ENCODE measurements around the gene NOD1.

The NOD1 gene

DNA sequence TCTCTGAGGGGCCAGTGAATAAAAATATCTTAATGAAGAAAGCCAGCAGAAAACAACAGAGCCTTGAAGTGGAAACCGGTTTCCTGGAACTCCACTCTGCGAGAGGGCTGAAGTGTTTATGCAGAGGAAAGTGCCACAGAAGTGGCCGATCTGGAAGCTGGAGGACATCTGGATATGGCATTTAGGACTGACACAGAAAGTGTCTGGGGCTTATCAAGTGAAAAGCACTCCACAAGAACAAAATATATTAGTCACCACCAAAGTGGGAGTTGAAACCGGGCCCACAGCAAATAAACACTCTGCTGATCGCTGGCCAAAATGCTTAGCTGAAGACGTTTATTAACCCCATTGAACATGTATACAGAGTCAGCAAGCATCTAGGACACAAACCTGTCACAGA lies 7.8 kb downstream of the NOD1 start:
- no peak for DNase-seq (ENCODE audit: low read depth)

DNA sequence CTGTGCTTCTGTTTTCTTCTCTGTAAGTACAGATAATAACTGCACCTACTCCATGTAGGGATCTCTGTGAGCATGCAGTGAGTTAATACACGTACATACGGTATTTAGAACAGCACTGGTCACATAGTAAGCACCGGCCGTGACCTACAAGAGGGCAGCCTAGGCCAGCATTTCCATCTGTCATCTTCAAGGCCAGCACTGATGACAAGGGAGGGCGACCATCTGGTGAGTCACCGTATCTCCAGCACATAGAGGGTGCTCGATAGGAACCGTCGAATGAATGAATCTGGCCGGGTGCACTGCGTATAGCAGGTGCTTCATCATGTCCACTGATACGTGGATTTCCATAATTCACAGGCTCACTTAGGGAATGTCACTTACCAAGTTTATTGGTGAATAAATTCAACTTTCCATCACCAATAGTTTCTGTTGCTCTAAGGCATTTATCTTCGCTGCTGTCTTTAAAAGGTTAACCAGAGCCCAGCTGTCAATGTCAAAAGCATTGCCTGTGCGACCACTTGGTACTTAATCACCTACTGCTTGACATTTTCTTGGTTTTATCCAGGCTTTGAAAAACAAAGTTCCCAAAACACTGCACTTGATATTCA lies 8.3 kb downstream of the NOD1 start:
- no peak for DNase-seq (ENCODE audit: low read depth)

GRCh38 chr7:30469303-30469702 lies 9.3 kb downstream of the NOD1 start:
- no peak for DNase-seq (ENCODE audit: low read depth)

GRCh38 chr7:30468791-30469190 lies 9.8 kb downstream of the NOD1 start:
- no peak for DNase-seq (ENCODE audit: low read depth)

DNA sequence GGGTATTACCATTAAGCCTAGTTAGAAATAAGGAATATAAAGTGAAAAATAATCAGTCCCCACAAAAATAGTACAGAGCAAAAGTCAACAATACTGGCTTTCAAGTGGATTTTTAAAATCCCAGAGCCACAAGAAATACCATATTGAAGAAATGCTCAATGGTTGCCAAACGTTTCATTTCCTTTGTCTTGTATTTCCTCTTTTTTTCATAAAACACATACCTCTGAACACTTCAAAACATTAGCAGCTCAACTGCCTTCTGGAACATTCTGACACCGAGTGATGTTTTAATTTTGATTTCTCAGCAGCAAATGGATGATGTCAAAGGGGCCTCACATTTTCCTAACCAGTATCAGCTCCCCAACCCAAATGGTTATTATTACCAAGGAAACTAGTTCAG lies 10.5 kb downstream of the NOD1 start:
- no peak for DNase-seq (ENCODE audit: low read depth)

DNA sequence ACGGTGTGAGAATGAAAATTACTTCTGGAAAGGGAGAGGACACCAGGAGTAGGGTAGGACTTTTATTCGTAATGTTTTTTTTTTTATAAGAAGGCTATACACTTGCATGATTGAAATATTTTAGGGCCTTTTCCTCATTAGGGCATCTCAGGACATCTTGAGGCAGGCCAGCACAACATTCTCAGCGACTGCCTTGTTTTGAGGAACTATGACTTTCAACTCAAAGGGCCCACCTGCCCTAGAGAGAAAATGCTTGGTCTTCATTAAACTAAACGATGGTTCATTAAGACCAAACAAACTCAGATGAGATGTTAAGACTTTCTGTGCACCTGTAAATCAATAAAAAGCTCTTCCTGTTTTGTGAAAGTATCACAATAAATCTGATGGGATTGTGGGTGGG lies 11.3 kb downstream of the NOD1 start:
- no peak for DNase-seq (ENCODE audit: low read depth)

- no peak for DNase-seq (ENCODE audit: low read depth)
Observed at GRCh38 chr7:30466266-30466665, 12.3 kb downstream of the NOD1 start.

GRCh38 chr7:30465811-30466180 lies 12.8 kb downstream of the NOD1 start:
- DNase-seq (ENCODE audit: low read depth) = no peak

GRCh38 chr7:30465046-30465810 lies 13.4 kb downstream of the NOD1 start:
- DNase-seq (ENCODE audit: low read depth) = no peak

GRCh38 chr7:30464231-30464671 lies 14.3 kb downstream of the NOD1 start:
- no peak for DNase-seq (ENCODE audit: low read depth)

GRCh38 chr7:30463405-30464145 lies 15.0 kb downstream of the NOD1 start:
- DNase-seq (ENCODE audit: low read depth) = no peak

DNA sequence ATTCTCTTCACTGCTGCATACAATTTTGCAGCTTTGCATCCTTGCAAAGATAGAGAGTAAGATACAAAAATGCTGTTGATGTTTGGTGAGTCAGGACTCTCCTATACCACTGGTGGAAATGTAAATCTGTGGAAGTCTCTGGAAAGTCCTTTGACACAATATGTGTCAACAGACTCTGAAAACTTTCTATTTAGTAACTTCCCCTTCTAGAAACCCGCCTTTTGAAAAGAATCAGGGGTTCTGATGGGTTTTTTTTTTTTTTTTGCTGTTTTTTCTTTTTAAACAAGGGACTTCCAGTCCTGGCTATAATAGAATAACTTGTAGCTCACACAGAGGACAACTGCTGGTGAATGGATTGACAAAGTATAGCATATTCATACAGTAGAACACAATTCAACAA lies 16.4 kb downstream of the NOD1 start:
- DNase-seq (ENCODE audit: low read depth) = no peak

DNA sequence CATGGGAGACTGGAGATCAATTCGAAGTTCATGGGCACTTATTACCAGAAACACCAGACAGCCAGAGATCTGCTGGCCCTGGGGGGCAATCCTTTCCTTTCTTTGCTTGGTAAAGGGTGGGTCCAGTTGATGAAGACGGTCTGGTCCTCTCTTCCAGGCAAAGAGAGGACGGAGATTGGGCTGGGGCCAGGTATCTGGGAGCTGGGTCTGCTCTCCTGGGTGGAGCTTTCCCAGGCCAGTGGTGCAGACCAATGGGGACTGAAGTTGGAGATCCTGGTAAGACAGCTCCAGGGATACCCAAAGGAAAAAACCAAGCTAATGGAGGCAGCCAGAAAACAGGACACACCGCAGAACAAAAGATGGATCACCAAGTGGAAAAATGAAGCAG lies 18.3 kb downstream of the NOD1 start:
- DNase-seq (ENCODE audit: low read depth) = no peak

- DNase-seq (ENCODE audit: low read depth) = no peak
Observed at GRCh38 chr7:30459591-30460245, 18.9 kb downstream of the NOD1 start.

DNA sequence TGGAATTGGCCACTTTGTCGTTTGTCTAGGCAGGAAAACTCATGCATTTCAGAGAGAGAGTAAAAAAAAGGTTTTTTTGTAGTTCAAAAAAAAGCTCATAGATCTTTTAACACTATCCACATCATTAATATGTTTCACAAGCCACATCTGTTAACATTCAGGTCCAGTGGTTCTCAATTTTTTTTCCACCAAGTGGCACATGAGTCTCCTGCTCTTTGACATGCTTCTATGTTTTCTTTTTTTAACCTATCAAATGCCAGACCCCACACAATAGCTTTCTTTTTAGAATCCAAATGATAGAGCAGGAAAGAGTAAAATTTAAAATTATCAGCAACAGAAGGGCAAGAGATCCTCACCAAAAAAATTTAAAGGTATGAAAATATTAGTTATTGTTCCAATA lies 20.3 kb downstream of the NOD1 start:
- DNase-seq (ENCODE audit: low read depth) = no peak

DNA sequence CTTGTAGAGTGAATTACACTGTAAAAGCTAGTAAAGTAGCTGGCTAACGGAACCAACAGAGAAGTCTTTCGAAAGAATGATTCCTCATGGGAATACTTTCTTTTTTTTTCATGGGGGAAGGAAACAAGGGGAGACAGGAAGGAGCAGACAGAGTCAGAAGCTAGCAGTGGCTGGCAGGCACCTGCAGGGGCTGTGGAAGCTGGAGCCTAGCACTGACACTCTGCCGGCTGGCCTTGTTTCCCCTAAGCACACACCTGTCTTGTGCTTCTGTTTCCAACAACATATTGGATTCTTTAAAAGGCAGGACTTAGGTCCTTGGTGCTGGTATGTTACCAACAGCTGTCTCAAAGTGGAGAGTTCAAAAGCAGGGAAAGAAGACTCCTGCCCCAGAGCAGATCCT lies 24.7 kb downstream of the NOD1 start:
- no peak for DNase-seq (ENCODE audit: low read depth)

GRCh38 chr7:30453016-30453415 lies 25.6 kb downstream of the NOD1 start:
- DNase-seq (ENCODE audit: low read depth) = no peak

- DNase-seq (ENCODE audit: low read depth) = no peak
Observed at GRCh38 chr7:30452280-30452930, 26.2 kb downstream of the NOD1 start.

DNA sequence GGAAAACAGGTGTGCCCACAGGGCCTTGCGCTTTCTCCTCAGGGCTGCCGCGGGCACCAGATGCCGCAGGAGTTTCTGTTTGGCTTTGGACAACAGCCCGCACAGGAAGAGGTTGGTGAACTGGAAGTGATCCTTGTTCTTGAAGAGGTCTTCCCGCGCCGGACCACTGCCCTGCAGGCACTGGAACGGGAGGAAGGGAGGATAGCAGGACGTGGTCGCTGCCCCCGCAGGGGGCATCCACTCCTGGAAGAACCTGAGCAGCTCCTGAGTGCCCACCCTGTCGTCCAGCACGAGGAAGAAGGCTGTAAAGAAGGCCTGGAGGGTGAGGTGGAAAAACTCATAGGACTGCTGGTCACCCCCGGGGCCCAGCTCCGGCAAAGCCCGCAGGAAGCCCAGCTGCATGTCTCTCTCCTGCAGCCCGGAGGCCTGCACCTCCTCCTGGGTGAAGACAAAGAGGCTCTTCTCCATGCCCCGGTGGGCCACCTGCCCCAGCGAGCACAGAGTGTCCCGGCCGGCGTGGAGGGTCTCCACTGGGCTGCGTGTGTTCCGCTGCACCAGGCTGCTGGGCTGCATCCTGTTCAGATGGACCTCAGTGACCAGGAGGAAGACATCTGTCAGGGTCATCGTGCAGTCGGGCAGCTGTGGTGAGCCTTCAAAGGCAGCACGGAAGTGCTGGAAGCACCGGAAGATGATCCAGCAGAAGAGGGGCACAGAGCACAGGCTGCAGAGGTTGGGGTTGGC lies 26.9 kb downstream of the NOD1 start:
- DNase-seq (ENCODE audit: low read depth) = no peak

GRCh38 chr7:30450983-30451497 lies 27.5 kb downstream of the NOD1 start:
- DNase-seq (ENCODE audit: low read depth) = no peak

DNA sequence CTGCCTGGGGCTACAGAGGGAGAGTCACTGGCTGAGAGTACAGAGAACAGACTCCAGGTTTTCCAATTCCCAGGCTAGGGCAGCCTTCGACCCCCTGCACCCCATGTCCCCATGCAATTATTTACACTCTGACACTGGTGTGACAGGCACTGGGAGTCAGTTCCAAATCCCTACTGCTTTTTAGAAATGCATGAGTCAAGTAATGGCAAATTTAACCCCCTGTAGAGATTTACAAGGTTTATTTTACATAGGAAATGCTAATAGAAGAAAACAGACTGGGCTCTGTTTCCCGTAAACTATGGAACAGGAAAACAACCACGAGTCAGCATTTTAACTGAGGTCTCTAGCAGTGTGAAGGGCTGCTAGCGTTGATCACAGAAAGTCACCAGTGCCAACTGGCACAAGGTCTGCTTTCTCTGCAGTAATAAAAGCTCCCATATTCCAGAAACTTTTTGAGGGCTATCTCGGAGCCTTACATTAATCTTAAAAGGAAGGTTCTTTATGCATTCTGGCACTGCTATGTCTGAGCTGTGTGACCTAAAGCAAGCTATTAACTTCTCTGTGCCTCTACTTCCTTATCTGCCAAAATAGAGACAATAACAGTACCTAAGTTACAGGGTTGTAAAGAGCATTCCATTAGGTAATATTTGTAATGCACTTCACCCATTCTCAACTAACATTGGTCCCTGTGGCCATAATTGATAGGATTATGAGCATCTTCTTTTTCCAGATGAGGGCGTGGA lies 28.2 kb downstream of the NOD1 start:
- no peak for DNase-seq (ENCODE audit: low read depth)
